GM19035 (cell line): ENCODE measurements around the gene NPL.

Experiments
- ATAC-seq: cut with Tn5 transposase; IDR thresholded peaks from one replicate; pipeline ENCODE4 v1.9.1; 2021; ENCODE audit not compliant: unreplicated experiment

The NPL gene

GRCh38 chr1:182861994-182862393 is 72.4 kb downstream of the NPL start:
- no peak for ATAC-seq

GRCh38 chr1:182862827-182863226 is 73.3 kb downstream of the NPL start:
- no peak for ATAC-seq

GRCh38 chr1:182863940-182864339 is 74.4 kb downstream of the NPL start:
- ATAC-seq: no peak

- no peak for ATAC-seq
These were observed 78.3 kb downstream of the NPL start for GRCh38 chr1:182867861-182868260.

- no peak for ATAC-seq
These were observed 79.7 kb downstream of the NPL start for GRCh38 chr1:182869241-182869666.

GRCh38 chr1:182872881-182873280 is 83.3 kb downstream of the NPL start:
- ATAC-seq: no peak

- ATAC-seq: no peak
These were observed 86.3 kb downstream of the NPL start for GRCh38 chr1:182875889-182876288.

GRCh38 chr1:182877331-182877730 is 87.8 kb downstream of the NPL start:
- no peak for ATAC-seq

GRCh38 chr1:182877842-182878241 is 88.3 kb downstream of the NPL start:
- no peak for ATAC-seq
